ENCODE measurements around the gene DOCK4. TPM values are rescaled to one million over a fixed set of nuclear protein-coding genes. Genes with fewer than 3 reads are reported as not detected.

DOCK4 gene
- polyA plus RNA-seq, 1 donor (not counting 4 experiments of a cell fraction or from before 2014, with no cell fraction given) = 13.9 TPM

DNA sequence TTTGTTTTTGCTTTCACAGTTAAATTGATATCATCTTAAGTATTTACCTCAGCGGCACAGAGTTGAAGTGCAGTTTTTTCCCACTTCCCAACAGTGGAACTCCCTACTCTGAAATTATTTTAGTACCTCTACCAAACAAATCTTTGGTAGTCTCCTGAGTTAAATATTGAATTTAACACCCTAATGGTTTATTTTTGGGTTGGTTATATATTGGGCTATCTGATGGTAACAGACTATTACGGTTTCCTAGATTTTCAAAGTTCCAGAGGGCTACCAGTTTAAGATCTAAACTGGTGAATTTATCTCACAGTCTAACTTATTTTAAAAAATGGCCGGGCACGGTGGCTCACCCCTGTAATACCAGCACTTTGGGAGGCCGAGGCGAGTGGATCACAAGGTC, 1.6 kb upstream of the DOCK4 start:
- H3K4me3 ChIP-seq (ENCODE audit: control insufficient read depth in 2 of 3, extremely low read depth in 1 of 3, insufficient read depth in 2 of 3, low read depth in 1 of 3, low read length in 3 of 3) = peak overlapping the region; percentile 65 to 98 (median 88)
- no peak overlapping the region for H3K9ac ChIP-seq (ENCODE audit: control insufficient read depth, extremely low read depth, insufficient read depth, low read length)
- H3K79me2 ChIP-seq (ENCODE audit: control insufficient read depth, insufficient read depth, low read length) = peaks cover 79% of the 10 kb centered on the region
- H3K9me3 ChIP-seq (ENCODE audit: control insufficient read depth, low read depth, low read length) = no peaks in the 10 kb centered on the region
- no peaks in the 10 kb centered on the region for H3K27me3 ChIP-seq (ENCODE audit: control insufficient read depth, extremely low read depth, insufficient read depth, low read length)
- H4K20me1 ChIP-seq (ENCODE audit: control insufficient read depth, extremely low read depth, insufficient read depth, low read length) = no peaks in the 10 kb centered on the region
- DNase-seq (ENCODE audit: low read depth, low spot score) (no peak), FAIRE-seq (no peak)
- TF ChIP-seq EZH2 (IDR thresholded peaks at IDR 0.05; ENCODE audit: low read length) = no peak
- TF ChIP-seq, protein P1, sequence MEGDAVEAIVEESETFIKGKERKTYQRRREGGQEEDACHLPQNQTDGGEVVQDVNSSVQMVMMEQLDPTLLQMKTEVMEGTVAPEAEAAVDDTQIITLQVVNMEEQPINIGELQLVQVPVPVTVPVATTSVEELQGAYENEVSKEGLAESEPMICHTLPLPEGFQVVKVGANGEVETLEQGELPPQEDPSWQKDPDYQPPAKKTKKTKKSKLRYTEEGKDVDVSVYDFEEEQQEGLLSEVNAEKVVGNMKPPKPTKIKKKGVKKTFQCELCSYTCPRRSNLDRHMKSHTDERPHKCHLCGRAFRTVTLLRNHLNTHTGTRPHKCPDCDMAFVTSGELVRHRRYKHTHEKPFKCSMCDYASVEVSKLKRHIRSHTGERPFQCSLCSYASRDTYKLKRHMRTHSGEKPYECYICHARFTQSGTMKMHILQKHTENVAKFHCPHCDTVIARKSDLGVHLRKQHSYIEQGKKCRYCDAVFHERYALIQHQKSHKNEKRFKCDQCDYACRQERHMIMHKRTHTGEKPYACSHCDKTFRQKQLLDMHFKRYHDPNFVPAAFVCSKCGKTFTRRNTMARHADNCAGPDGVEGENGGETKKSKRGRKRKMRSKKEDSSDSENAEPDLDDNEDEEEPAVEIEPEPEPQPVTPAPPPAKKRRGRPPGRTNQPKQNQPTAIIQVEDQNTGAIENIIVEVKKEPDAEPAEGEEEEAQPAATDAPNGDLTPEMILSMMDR (optimal IDR thresholded peaks at IDR 0.05 in 1 of 3, IDR thresholded peaks at IDR 0.05 in 1 of 3, conservative IDR thresholded peaks at IDR 0.05 in 1 of 3; ENCODE audit: extremely low read depth in 1 of 3, insufficient read depth in 2 of 3, low read length in 3 of 3) = no peak
- no peaks in the 10 kb centered on the region for H3K9me1 ChIP-seq (ENCODE audit: control insufficient read depth, extremely low read depth, insufficient read depth, low read length)
- no peak overlapping the region for H2AFZ ChIP-seq (ENCODE audit: control insufficient read depth, low read length)
- H3K27ac ChIP-seq (ENCODE audit: control insufficient read depth, insufficient read depth, low read length) = no peak overlapping the region
- H3K4me2 ChIP-seq (ENCODE audit: control insufficient read depth, extremely low read depth, insufficient read depth, low read depth, low read length) = peak overlapping the region; percentile 79
- no peaks in the 10 kb centered on the region for H3K36me3 ChIP-seq (ENCODE audit: control insufficient read depth in 2 of 2, extremely low read depth in 1 of 2, insufficient read depth in 2 of 2, low read length in 2 of 2)
- H3K4me1 ChIP-seq (ENCODE audit: control insufficient read depth, extremely low read depth, insufficient read depth, low read length) = peaks cover 8% of the 10 kb centered on the region
- dilution Hi-C loops (cut with MboI; ENCODE audit: extremely low pct_ligation_motif_present, low sequenced_read_pairs) = no loop called here

GRCh38 chr7:112206991-112207592, 893 bp upstream of the DOCK4 start:
- Histone ChIP-seq H3K36me3 (ENCODE audit: control insufficient read depth in 2 of 2, extremely low read depth in 1 of 2, insufficient read depth in 2 of 2, low read length in 2 of 2) (no peaks in the 10 kb centered on the region), H3K9ac (ENCODE audit: control insufficient read depth, extremely low read depth, insufficient read depth, low read length) (peak overlapping the region; percentile 89), H4K20me1 (ENCODE audit: control insufficient read depth, extremely low read depth, insufficient read depth, low read length) (no peaks in the 10 kb centered on the region), H3K4me3 (ENCODE audit: control insufficient read depth in 2 of 3, extremely low read depth in 1 of 3, insufficient read depth in 2 of 3, low read depth in 1 of 3, low read length in 3 of 3) (peak overlapping the region; percentile 65 to 98 (median 88)), H3K4me2 (ENCODE audit: control insufficient read depth, extremely low read depth, insufficient read depth, low read depth, low read length) (peak overlapping the region; percentile 79), H3K9me3 (ENCODE audit: control insufficient read depth, low read depth, low read length) (no peaks in the 10 kb centered on the region), H3K79me2 (ENCODE audit: control insufficient read depth, insufficient read depth, low read length) (peaks cover 80% of the 10 kb centered on the region), H3K9me1 (ENCODE audit: control insufficient read depth, extremely low read depth, insufficient read depth, low read length) (no peaks in the 10 kb centered on the region), H2AFZ (ENCODE audit: control insufficient read depth, low read length) (peak overlapping the region; percentile 86), H3K27ac (ENCODE audit: control insufficient read depth, insufficient read depth, low read length) (peak overlapping the region; percentile 78), H3K4me1 (ENCODE audit: control insufficient read depth, extremely low read depth, insufficient read depth, low read length) (peaks cover 13% of the 10 kb centered on the region), H3K27me3 (ENCODE audit: control insufficient read depth, extremely low read depth, insufficient read depth, low read length) (no peaks in the 10 kb centered on the region)
- dilution Hi-C loops (cut with MboI; ENCODE audit: extremely low pct_ligation_motif_present, low sequenced_read_pairs) = no loop called here
- TF ChIP-seq EZH2 (IDR thresholded peaks at IDR 0.05; ENCODE audit: low read length) = no peak
- TF ChIP-seq, protein P1 (optimal IDR thresholded peaks at IDR 0.05 in 1 of 3, IDR thresholded peaks at IDR 0.05 in 1 of 3, conservative IDR thresholded peaks at IDR 0.05 in 1 of 3; ENCODE audit: extremely low read depth in 1 of 3, insufficient read depth in 2 of 3, low read length in 3 of 3) = no peak
- FAIRE-seq (no peak), DNase-seq (ENCODE audit: low read depth, low spot score) (no peak)
